ENCODE data around the gene FER.

DNA sequence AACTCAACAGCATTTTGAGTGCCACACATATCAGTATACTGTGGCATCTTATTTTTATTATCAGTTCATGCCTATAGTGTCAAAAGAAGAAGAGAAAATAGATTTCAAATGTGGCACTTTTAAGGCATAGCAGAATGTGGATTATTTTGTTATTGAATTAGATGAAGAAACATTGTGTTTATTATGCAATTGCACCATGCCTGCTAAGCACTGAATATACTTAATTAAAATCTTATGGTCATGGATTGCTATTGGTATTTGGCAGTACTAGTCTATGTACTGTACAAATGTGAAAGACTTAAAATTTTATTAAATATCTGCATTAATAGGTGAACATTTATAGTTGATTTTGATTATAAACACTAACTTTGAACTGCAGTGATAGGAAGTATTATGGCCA lies 128.8 kb downstream of the FER start:
- TF ChIP-seq, protein P1, sequence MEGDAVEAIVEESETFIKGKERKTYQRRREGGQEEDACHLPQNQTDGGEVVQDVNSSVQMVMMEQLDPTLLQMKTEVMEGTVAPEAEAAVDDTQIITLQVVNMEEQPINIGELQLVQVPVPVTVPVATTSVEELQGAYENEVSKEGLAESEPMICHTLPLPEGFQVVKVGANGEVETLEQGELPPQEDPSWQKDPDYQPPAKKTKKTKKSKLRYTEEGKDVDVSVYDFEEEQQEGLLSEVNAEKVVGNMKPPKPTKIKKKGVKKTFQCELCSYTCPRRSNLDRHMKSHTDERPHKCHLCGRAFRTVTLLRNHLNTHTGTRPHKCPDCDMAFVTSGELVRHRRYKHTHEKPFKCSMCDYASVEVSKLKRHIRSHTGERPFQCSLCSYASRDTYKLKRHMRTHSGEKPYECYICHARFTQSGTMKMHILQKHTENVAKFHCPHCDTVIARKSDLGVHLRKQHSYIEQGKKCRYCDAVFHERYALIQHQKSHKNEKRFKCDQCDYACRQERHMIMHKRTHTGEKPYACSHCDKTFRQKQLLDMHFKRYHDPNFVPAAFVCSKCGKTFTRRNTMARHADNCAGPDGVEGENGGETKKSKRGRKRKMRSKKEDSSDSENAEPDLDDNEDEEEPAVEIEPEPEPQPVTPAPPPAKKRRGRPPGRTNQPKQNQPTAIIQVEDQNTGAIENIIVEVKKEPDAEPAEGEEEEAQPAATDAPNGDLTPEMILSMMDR (conservative IDR thresholded peaks at IDR 0.05), result no peak
- no peak for TF ChIP-seq ZFX (IDR thresholded peaks at IDR 0.05)
